AG20443 (cell line): ENCODE results near the gene CLP1.
"Not testable (repeated sequence)": the region's sequence is repeated elsewhere in the genome, so short reads cannot be mapped to it uniquely, and the experiment has no call there.

Source experiments
- DNase-seq: peaks from one replicate; pipeline ENCODE4 v3.0.0; 2012; ENCODE audit warnings: low spot score, mixed read lengths

CLP1 gene

GRCh38 chr11:57641011-57641807 lies 16.4 kb upstream of the CLP1 start:
- peak; percentile 69 for DNase-seq

GRCh38 chr11:57643802-57644201 lies 13.8 kb upstream of the CLP1 start:
- no peak for DNase-seq

- peak; percentile 83 for DNase-seq
Measured at GRCh38 chr11:57644748-57645688, 12.5 kb upstream of the CLP1 start.

- no peak for DNase-seq
Measured at GRCh38 chr11:57645689-57646085, 11.9 kb upstream of the CLP1 start.

GRCh38 chr11:57646194-57646798 lies 11.3 kb upstream of the CLP1 start:
- DNase-seq: no peak

- DNase-seq: no peak
Measured at GRCh38 chr11:57646799-57647303, 10.7 kb upstream of the CLP1 start.

GRCh38 chr11:57647372-57647771 lies 10.2 kb upstream of the CLP1 start:
- DNase-seq: no peak

GRCh38 chr11:57647960-57648800 lies 9.4 kb upstream of the CLP1 start:
- DNase-seq: peak; percentile 35

GRCh38 chr11:57648801-57649735 lies 8.5 kb upstream of the CLP1 start:
- peak; percentile 37 for DNase-seq

GRCh38 chr11:57649826-57650738 lies 7.5 kb upstream of the CLP1 start, which contains the start of gene YPEL4:
Gene YPEL4, minus strand, starts transcription at chr11:57649912. Its CDS starts 2,805 bp downstream, at chr11:57647107.
- peak; percentile 90 for DNase-seq

- DNase-seq: no peak
Measured at GRCh38 chr11:57650739-57651090, 6.8 kb upstream of the CLP1 start.

GRCh38 chr11:57651408-57651807 lies 6.2 kb upstream of the CLP1 start:
- DNase-seq: no peak

- not testable (repeated sequence) for DNase-seq
Measured at GRCh38 chr11:57652230-57652629, 5.3 kb upstream of the CLP1 start.

GRCh38 chr11:57652662-57653061 lies 4.9 kb upstream of the CLP1 start:
- DNase-seq: no peak

GRCh38 chr11:57653163-57653562 lies 4.4 kb upstream of the CLP1 start:
- DNase-seq: no peak

GRCh38 chr11:57656885-57657193 lies 723 bp upstream of the CLP1 start:
- no peak for DNase-seq

- DNase-seq: no peak
Measured at GRCh38 chr11:57658023-57658361, 430 bp downstream of the CLP1 start.

- DNase-seq: no peak
Measured at GRCh38 chr11:57659669-57660068, 2.1 kb downstream of the CLP1 start.

GRCh38 chr11:57662893-57663292 lies 5.3 kb downstream of the CLP1 start:
- DNase-seq: no peak

GRCh38 chr11:57663975-57664374 lies 6.4 kb downstream of the CLP1 start:
- DNase-seq: no peak
